Measurements from ENCODE around the gene TMEM247. TPM values are rescaled to one million over a fixed set of nuclear protein-coding genes. Genes with fewer than 3 reads are reported as not detected.

The TMEM247 gene
- total RNA-seq, 2 donors from 2014 or later = 2.6 TPM; not detected in 1

DNA sequence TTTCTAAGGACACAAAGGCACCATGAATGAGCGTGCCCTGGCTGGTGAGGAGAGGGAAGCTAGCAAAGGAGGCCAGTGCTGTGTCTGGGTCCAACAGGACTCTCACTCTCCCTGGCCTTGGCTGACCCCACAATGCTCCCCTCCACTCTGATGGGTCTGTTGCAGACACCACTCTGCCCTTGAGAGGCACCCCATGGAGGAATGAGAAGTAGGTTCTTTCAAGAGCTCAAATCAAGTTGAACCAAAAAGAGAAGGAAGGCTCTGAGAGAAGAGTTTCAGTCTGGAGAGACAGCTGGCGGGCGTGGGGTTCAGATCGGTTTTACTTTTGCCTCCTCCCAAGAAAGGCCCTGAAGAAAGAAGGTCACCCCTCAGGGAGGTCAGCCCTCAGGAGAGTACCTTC lies 18.4 kb downstream of the TMEM247 start:
- intact Hi-C loops (cut with DNase I) = no loop called here
- H3K9me3 ChIP-seq = no peaks in the 10 kb centered on the region
- no peaks in the 10 kb centered on the region for H3K4me1 ChIP-seq (replicated peaks)
- TF ChIP-seq POLR2AphosphoS5 (IDR thresholded peaks at IDR 0.05) = no peak
- TF ChIP-seq, protein P1, sequence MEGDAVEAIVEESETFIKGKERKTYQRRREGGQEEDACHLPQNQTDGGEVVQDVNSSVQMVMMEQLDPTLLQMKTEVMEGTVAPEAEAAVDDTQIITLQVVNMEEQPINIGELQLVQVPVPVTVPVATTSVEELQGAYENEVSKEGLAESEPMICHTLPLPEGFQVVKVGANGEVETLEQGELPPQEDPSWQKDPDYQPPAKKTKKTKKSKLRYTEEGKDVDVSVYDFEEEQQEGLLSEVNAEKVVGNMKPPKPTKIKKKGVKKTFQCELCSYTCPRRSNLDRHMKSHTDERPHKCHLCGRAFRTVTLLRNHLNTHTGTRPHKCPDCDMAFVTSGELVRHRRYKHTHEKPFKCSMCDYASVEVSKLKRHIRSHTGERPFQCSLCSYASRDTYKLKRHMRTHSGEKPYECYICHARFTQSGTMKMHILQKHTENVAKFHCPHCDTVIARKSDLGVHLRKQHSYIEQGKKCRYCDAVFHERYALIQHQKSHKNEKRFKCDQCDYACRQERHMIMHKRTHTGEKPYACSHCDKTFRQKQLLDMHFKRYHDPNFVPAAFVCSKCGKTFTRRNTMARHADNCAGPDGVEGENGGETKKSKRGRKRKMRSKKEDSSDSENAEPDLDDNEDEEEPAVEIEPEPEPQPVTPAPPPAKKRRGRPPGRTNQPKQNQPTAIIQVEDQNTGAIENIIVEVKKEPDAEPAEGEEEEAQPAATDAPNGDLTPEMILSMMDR (IDR thresholded peaks at IDR 0.05) = no peak
- TF ChIP-seq POLR2A (IDR thresholded peaks at IDR 0.05) = no peak
- no peak overlapping the region for H3K4me3 ChIP-seq
- no peak overlapping the region for H3K27ac ChIP-seq
- DNase-seq (ENCODE audit: low spot score) = no peak
- no peaks in the 10 kb centered on the region for H3K36me3 ChIP-seq
- H3K27me3 ChIP-seq (replicated peaks; ENCODE audit: insufficient read depth) = no peaks in the 10 kb centered on the region
- 96% methylated on average over 4 of the region's 4 CpGs for WGBS

DNA sequence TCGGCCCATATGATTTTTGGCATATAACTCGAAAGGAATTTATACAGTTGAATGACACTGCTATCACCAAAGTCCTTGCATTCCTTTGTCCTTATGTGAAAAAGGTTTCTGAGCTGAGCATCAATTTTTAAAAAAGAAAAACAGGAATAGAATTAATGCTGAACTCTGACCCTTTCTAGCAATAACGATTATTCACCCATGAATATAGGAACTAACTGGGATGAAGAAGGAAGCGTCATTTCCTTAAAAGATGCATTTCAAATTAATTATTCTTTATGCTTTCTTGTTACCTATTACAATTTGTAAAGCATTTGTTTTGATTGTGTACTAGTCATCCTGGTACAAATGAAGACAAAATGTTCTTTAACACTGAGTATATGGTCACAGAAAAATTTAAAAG lies 19.3 kb downstream of the TMEM247 start:
- TF ChIP-seq POLR2A (IDR thresholded peaks at IDR 0.05) = no peak
- TF ChIP-seq, protein P1 (IDR thresholded peaks at IDR 0.05) = no peak
- TF ChIP-seq POLR2AphosphoS5 (IDR thresholded peaks at IDR 0.05) = no peak
- WGBS = 86% methylated on average over 4 of the region's 4 CpGs

DNA sequence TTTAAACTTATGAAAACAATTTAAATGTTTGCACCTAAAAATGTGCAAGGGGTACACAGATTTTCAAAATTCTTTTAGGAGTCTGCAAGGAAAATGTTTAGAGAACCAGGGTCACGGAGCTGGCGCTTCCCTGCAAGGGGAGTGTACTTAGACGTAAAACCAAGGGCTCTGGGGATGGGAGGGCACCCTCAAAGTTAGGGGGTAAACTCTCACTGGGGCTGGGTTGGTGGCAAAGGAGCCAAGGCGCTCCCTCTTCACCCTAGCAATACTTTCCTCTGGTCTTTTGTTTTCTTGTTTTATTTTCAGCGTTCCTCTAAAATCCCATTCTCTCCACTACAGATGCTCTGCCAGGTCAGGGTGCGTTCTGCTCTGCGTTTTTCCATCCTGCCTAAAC lies 20.0 kb downstream of the TMEM247 start:
- WGBS = 16% methylated on average over 7 of the region's 7 CpGs
- H3K27ac ChIP-seq = peak overlapping the region; percentile 78 to 86
- no peaks in the 10 kb centered on the region for H3K27me3 ChIP-seq (replicated peaks; ENCODE audit: insufficient read depth)
- no peaks in the 10 kb centered on the region for H3K4me1 ChIP-seq (replicated peaks)
- H3K4me3 ChIP-seq = peak overlapping the region; percentile 31 to 49
- DNase-seq (ENCODE audit: low spot score) = no peak
- TF ChIP-seq, protein P1 (IDR thresholded peaks at IDR 0.05) = no peak
- TF ChIP-seq POLR2AphosphoS5 (IDR thresholded peaks at IDR 0.05) (no peak), POLR2A (IDR thresholded peaks at IDR 0.05) (no peak)
- no peaks in the 10 kb centered on the region for H3K36me3 ChIP-seq
- intact Hi-C loops (cut with DNase I) = no loop called here
- no peaks in the 10 kb centered on the region for H3K9me3 ChIP-seq

More for the DNA sequence above, 19.3 kb downstream of the TMEM247 start:
- H3K27ac ChIP-seq = no peak overlapping the region
- no peak overlapping the region for H3K4me3 ChIP-seq
- H3K4me1 ChIP-seq (replicated peaks) = no peaks in the 10 kb centered on the region
- no peak for DNase-seq (ENCODE audit: low spot score)
- H3K9me3 ChIP-seq = no peaks in the 10 kb centered on the region
- no peaks in the 10 kb centered on the region for H3K36me3 ChIP-seq
- H3K27me3 ChIP-seq (replicated peaks; ENCODE audit: insufficient read depth) = no peaks in the 10 kb centered on the region
- intact Hi-C loops (cut with DNase I) = no loop called here

DNA sequence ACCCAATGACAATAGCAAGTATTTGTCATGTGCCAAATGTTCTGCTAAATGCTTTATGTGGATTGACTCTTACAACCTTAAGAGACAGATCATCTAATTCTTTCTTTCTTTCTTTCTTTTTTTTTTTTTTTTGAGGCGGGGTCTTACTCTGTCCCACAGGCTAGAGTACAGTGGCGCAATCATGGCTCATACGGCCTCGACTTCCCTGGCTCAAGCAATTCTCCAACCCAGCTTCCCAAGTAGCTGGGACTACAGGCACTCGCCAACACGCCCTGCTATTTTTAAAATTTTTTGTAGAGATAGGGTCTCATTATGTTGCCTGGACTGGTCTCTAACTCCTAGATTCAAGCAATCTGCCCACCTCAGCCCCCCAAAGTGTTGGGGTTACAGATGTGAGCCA lies 21.4 kb downstream of the TMEM247 start:
- Histone ChIP-seq H3K27me3 (replicated peaks; ENCODE audit: insufficient read depth) (no peaks in the 10 kb centered on the region), H3K27ac (peak overlapping the region in 1 of 2 donors; percentile 78), H3K4me3 (no peak overlapping the region), H3K9me3 (no peaks in the 10 kb centered on the region), H3K4me1 (replicated peaks) (no peaks in the 10 kb centered on the region), H3K36me3 (no peaks in the 10 kb centered on the region)
- intact Hi-C loops (cut with DNase I) = no loop called here
- no peak for TF ChIP-seq POLR2AphosphoS5 (IDR thresholded peaks at IDR 0.05)
- TF ChIP-seq POLR2A (IDR thresholded peaks at IDR 0.05) = no peak
- TF ChIP-seq, protein P1 (IDR thresholded peaks at IDR 0.05) = no peak
- 80% methylated on average over 6 of the region's 6 CpGs for WGBS
- no peak for DNase-seq (ENCODE audit: low spot score)

DNA sequence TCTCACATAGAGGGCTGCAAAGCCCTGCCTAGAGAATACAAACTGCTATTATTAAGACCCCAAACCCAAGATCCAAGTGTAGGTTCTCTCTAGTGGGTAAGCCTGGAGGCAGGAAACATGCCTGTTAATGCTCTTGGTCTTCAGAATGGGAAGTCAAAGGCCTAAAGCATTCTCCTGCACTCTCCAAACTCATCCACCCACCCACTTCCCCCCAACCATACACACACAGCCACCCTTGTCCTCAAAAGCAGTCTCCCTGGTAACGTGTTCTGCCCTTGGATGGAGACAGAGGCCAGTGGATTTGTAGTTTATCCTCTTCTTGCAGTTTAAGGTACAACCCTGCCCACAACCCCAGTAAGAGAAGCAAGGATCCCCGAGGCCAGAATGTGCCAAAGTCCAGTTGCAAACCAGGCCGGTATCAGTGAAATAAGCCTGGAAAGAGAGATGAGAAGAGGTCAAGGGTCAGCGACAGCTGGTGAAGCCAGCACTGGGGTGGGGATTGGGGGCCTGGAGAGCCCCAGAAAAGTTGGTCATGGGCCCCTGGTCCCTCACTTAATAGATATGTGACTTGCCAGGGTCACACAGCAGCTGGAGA lies 23.0 kb downstream of the TMEM247 start:
- 91% methylated on average over 4 of the region's 4 CpGs for WGBS
- intact Hi-C loops (cut with DNase I) = no loop called here
- no peak for TF ChIP-seq POLR2A (IDR thresholded peaks at IDR 0.05)
- no peak for TF ChIP-seq POLR2AphosphoS5 (IDR thresholded peaks at IDR 0.05)
- no peak for DNase-seq (ENCODE audit: low spot score)
- Histone ChIP-seq H3K4me1 (replicated peaks) (no peaks in the 10 kb centered on the region), H3K9me3 (no peaks in the 10 kb centered on the region), H3K27me3 (replicated peaks; ENCODE audit: insufficient read depth) (no peaks in the 10 kb centered on the region), H3K4me3 (no peak overlapping the region), H3K27ac (no peak overlapping the region), H3K36me3 (no peaks in the 10 kb centered on the region)
